ENCODE data around the gene ATP2A3.

ATP2A3 gene

GRCh38 chr17:3912827-3913226 lies 51.4 kb downstream of the ATP2A3 start:
- no peak for DNase-seq (ENCODE audit: low read depth, low spot score)

- no peak for DNase-seq (ENCODE audit: low read depth, low spot score)
Measured at GRCh38 chr17:3911271-3912053, 52.8 kb downstream of the ATP2A3 start.

GRCh38 chr17:3910420-3911270 lies 53.6 kb downstream of the ATP2A3 start:
- no peak for DNase-seq (ENCODE audit: low read depth, low spot score)

- DNase-seq (ENCODE audit: low read depth, low spot score), result no peak
Measured at GRCh38 chr17:3909257-3909656, 55.0 kb downstream of the ATP2A3 start.

- no peak for DNase-seq (ENCODE audit: low read depth, low spot score)
Measured at GRCh38 chr17:3907483-3908216, 56.6 kb downstream of the ATP2A3 start.

GRCh38 chr17:3906881-3907280 lies 57.4 kb downstream of the ATP2A3 start:
- DNase-seq (ENCODE audit: low read depth, low spot score), result no peak

GRCh38 chr17:3905017-3905520 lies 59.2 kb downstream of the ATP2A3 start:
- no peak for DNase-seq (ENCODE audit: low read depth, low spot score)

GRCh38 chr17:3904501-3904900 lies 59.7 kb downstream of the ATP2A3 start:
- no peak for DNase-seq (ENCODE audit: low read depth, low spot score)

- no peak for DNase-seq (ENCODE audit: low read depth, low spot score)
Measured at GRCh38 chr17:3903881-3904290, 60.4 kb downstream of the ATP2A3 start.

GRCh38 chr17:3903051-3903825 lies 61.0 kb downstream of the ATP2A3 start:
- no peak for DNase-seq (ENCODE audit: low read depth, low spot score)

GRCh38 chr17:3900646-3901045 lies 63.6 kb downstream of the ATP2A3 start:
- no peak for DNase-seq (ENCODE audit: low read depth, low spot score)

GRCh38 chr17:3897731-3898130 lies 66.5 kb downstream of the ATP2A3 start:
- DNase-seq (ENCODE audit: low read depth, low spot score), result no peak

- no peak for DNase-seq (ENCODE audit: low read depth, low spot score)
Measured at GRCh38 chr17:3896968-3897235, 67.3 kb downstream of the ATP2A3 start.

GRCh38 chr17:3896108-3896967 lies 67.9 kb downstream of the ATP2A3 start:
- DNase-seq (ENCODE audit: low read depth, low spot score), result no peak

GRCh38 chr17:3895354-3895753 lies 68.9 kb downstream of the ATP2A3 start:
- no peak for DNase-seq (ENCODE audit: low read depth, low spot score)

GRCh38 chr17:3894911-3895343 lies 69.3 kb downstream of the ATP2A3 start:
- DNase-seq (ENCODE audit: low read depth, low spot score), result no peak

- no peak for DNase-seq (ENCODE audit: low read depth, low spot score)
Measured at GRCh38 chr17:3894188-3894587, 70.0 kb downstream of the ATP2A3 start.

GRCh38 chr17:3893720-3894116 lies 70.5 kb downstream of the ATP2A3 start:
- no peak for DNase-seq (ENCODE audit: low read depth, low spot score)

GRCh38 chr17:3893003-3893719 lies 71.1 kb downstream of the ATP2A3 start, which contains the start of gene CAMKK1:
Gene CAMKK1 (minus strand): TSS chr17:3893053. CDS start chr17:3885687, 7,366 bp downstream.
- no peak for DNase-seq (ENCODE audit: low read depth, low spot score)
